ENCODE measurements around the gene DHX16.
A peak's percentile ranks its signal among the peaks of the same experiment; 100 is the strongest.

DNA sequence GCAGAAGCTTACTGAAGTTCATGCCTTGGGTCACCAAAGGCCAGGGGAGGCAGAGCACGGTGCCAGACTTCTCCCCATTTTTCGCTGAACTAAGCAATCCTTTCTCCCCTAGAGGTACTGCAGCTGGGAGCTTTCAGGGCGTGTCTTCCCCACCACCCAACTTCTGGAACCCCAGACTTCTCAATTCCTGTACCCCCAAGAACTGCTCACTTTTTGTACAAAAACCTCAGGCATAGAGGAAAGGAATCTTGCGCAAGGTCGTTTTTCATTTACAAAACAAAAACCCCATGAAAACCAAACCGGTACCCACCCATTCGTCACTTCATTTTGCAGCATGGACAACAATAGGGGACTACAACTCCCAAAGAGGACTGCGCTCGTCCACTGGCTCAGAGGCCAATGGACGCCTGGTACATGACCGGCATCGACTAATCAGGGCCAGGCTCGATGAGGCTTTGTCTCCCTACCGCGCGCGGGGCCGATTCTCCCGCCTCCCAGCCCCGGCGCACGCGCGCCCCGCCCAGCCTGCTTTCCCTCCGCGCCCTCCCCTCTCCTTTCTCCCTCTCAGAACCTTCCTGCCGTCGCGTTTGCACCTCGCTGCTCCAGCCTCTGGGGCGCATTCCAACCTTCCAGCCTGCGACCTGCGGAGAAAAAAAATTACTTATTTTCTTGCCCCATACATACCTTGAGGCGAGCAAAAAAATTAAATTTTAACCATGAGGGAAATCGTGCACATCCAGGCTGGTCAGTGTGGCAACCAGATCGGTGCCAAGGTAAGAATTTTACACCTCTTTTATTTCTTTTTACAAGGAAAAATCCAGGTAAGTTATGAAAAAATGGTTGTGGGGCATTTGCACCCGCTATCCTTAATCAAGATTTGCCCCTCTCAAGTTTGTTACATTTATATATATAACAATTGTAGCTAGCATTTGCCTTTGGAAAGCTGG is 47.3 kb upstream of the DHX16 start, which contains the start of gene TUBB:
- TF ChIP-seq POLR2A (IDR thresholded peaks at IDR 0.05; ENCODE audit: control extremely low read depth in 1 of 2, low read depth in 2 of 2, low read length in 2 of 2) = peak; percentile 88 to 91
- TF ChIP-seq, protein P1, sequence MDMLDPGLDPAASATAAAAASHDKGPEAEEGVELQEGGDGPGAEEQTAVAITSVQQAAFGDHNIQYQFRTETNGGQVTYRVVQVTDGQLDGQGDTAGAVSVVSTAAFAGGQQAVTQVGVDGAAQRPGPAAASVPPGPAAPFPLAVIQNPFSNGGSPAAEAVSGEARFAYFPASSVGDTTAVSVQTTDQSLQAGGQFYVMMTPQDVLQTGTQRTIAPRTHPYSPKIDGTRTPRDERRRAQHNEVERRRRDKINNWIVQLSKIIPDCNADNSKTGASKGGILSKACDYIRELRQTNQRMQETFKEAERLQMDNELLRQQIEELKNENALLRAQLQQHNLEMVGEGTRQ (IDR thresholded peaks at IDR 0.05; ENCODE audit: low read length) = peak; percentile 62; the same call in 1 of the 2 replicates
- TF ChIP-seq CREB1 (IDR thresholded peaks at IDR 0.05) = peak; percentile 69
- no peak for TF ChIP-seq GABPA (IDR thresholded peaks at IDR 0.05; ENCODE audit: borderline replicate concordance, insufficient read depth, low read length)
- TF ChIP-seq, protein P2, sequence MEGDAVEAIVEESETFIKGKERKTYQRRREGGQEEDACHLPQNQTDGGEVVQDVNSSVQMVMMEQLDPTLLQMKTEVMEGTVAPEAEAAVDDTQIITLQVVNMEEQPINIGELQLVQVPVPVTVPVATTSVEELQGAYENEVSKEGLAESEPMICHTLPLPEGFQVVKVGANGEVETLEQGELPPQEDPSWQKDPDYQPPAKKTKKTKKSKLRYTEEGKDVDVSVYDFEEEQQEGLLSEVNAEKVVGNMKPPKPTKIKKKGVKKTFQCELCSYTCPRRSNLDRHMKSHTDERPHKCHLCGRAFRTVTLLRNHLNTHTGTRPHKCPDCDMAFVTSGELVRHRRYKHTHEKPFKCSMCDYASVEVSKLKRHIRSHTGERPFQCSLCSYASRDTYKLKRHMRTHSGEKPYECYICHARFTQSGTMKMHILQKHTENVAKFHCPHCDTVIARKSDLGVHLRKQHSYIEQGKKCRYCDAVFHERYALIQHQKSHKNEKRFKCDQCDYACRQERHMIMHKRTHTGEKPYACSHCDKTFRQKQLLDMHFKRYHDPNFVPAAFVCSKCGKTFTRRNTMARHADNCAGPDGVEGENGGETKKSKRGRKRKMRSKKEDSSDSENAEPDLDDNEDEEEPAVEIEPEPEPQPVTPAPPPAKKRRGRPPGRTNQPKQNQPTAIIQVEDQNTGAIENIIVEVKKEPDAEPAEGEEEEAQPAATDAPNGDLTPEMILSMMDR (IDR thresholded peaks at IDR 0.05; ENCODE audit: control extremely low read depth in 1 of 3, insufficient read depth in 1 of 3, low read depth in 1 of 3, low read length in 3 of 3) = no peak

Measured in H1 (cell line).